Keratinocyte (primary cell): ENCODE data around the gene TMEM132A. TPM values are rescaled to one million over a fixed set of nuclear protein-coding genes. Genes with fewer than 3 reads are reported as not detected.

Experiments used
- DNase-seq: peaks from one replicate; pipeline ENCODE4 v3.0.0-alpha.2; 2011; ENCODE audit warnings: low read depth, missing footprints, low spot score
- FAIRE-seq: peaks from 2 replicates; lab custom pipeline; 2011; peaks lifted over from hg19 to GRCh38; lab: Jason Lieb, UNC
- H2AFZ ChIP-seq: 2 replicates; pipeline ENCODE4 v1.6.0; 2012; ENCODE audit warnings: low read length, control low read depth, inconsistent platforms; ENCODE audit not compliant: control insufficient read depth
- H3K27ac ChIP-seq: 2 replicates; pipeline ENCODE4 v1.5.1; 2011; ENCODE audit warnings: low read length; ENCODE audit not compliant: control insufficient read depth, insufficient read depth
- H3K27me3 ChIP-seq: 3 replicates; pipeline ENCODE4 v1.6.0; 2011; ENCODE audit warnings: low read length; ENCODE audit not compliant: control insufficient read depth, insufficient read depth; ENCODE audit errors: extremely low read depth
- H3K36me3 ChIP-seq, 2 experiments: 2 replicates in 1 of 2; 3 replicates in 1 of 2; pipeline ENCODE4 v1.5.1; 2011; ENCODE audit warnings: low read length in 2 of 2, mild to moderate bottlenecking in 1 of 2; ENCODE audit not compliant: control insufficient read depth in 2 of 2, insufficient read depth in 2 of 2; ENCODE audit errors: extremely low read depth in 1 of 2
- H3K4me1 ChIP-seq: 3 replicates; pipeline ENCODE4 v1.5.1; 2011; ENCODE audit warnings: low read length; ENCODE audit not compliant: control insufficient read depth, insufficient read depth; ENCODE audit errors: extremely low read depth
- H3K4me2 ChIP-seq: 3 replicates; pipeline ENCODE4 v1.6.0; 2011; ENCODE audit warnings: low read depth, low read length; ENCODE audit not compliant: control insufficient read depth, insufficient read depth; ENCODE audit errors: extremely low read depth
- H3K4me3 ChIP-seq, 3 experiments: fragments of 200-600 bp in 1 of 3; sonication (generic) in 1 of 3; 2 replicates in 2 of 3; 3 replicates in 1 of 3; pipeline ENCODE4 v1.5.1; 2011 to 2016; ENCODE audit warnings: low read length in 3 of 3, mild to moderate bottlenecking in 3 of 3, control low read depth in 2 of 3, inconsistent platforms in 1 of 3, low read depth in 1 of 3, mixed read lengths in 1 of 3, mixed run types in 1 of 3, moderate library complexity in 1 of 3; ENCODE audit not compliant: control insufficient read depth in 2 of 3, insufficient read depth in 2 of 3; ENCODE audit errors: extremely low read depth in 1 of 3
- H3K79me2 ChIP-seq: 2 replicates; pipeline ENCODE4 v1.6.0; 2012; ENCODE audit warnings: low read length; ENCODE audit not compliant: control insufficient read depth, insufficient read depth
- H3K9ac ChIP-seq: 3 replicates; pipeline ENCODE4 v1.6.0; 2011; ENCODE audit warnings: low read length; ENCODE audit not compliant: control insufficient read depth, insufficient read depth; ENCODE audit errors: extremely low read depth
- H3K9me1 ChIP-seq: 3 replicates; pipeline ENCODE4 v1.6.0; 2011; ENCODE audit warnings: low read length; ENCODE audit not compliant: control insufficient read depth, insufficient read depth; ENCODE audit errors: extremely low read depth
- H3K9me3 ChIP-seq: 2 replicates; pipeline ENCODE4 v1.5.1; 2012; ENCODE audit warnings: low read depth, low read length; ENCODE audit not compliant: control insufficient read depth
- H4K20me1 ChIP-seq: 3 replicates; pipeline ENCODE4 v1.6.0; 2011; ENCODE audit warnings: low read length; ENCODE audit not compliant: control insufficient read depth, insufficient read depth; ENCODE audit errors: extremely low read depth
- EZH2 ChIP-seq: IDR thresholded peaks from one replicate; pipeline ENCODE4 v1.6.1; 2012; ENCODE audit warnings: inconsistent platforms, mild to moderate bottlenecking, low read length, moderate library complexity
- dilution Hi-C: fragments of 300-500 bp; cut with MboI; formaldehyde crosslinking; loops from one replicate; pipeline ENCODE4 v1.7.0; 2020; ENCODE audit warnings: low sequenced_read_pairs; ENCODE audit not compliant: extremely low pct_ligation_motif_present
- polyA plus RNA-seq, 5 experiments: library from polyadenylated mRNA; depleted of rRNA in 3 of 5; stranded (reverse) in 3 of 5; stranded (forward) in 1 of 5; unstranded in 1 of 5; fragments of >200 nt; gene quantifications; 1 replicate in 1 of 5; 2 replicates in 3 of 5; 3 replicates in 1 of 5; pipeline versions ENCODE4 v1.2.1 to v1.2.3, GENCODE V29; 2011 to 2012; ENCODE audit warnings: missing spikeins in 2 of 5, low read depth in 1 of 5, low replicate concordance in 1 of 5
- TF ChIP-seq, protein P1 (sequence below), 3 experiments: IDR thresholded peaks in 1 of 3; conservative IDR thresholded peaks in 1 of 3; optimal IDR thresholded peaks in 1 of 3; 2 replicates in 2 of 3; 3 replicates in 1 of 3; pipeline versions ENCODE3 to v1.5.1; 2011; ENCODE audit warnings: low read length in 3 of 3, mild to moderate bottlenecking in 3 of 3, moderate library complexity in 2 of 3, control low read depth in 1 of 3, inconsistent platforms in 1 of 3; ENCODE audit not compliant: insufficient read depth in 2 of 3; ENCODE audit errors: extremely low read depth in 1 of 3

TMEM132A gene
- polyA plus RNA-seq, 1 donor (not counting 4 experiments of a cell fraction or from before 2014, with no cell fraction given), result 16.6 TPM

DNA sequence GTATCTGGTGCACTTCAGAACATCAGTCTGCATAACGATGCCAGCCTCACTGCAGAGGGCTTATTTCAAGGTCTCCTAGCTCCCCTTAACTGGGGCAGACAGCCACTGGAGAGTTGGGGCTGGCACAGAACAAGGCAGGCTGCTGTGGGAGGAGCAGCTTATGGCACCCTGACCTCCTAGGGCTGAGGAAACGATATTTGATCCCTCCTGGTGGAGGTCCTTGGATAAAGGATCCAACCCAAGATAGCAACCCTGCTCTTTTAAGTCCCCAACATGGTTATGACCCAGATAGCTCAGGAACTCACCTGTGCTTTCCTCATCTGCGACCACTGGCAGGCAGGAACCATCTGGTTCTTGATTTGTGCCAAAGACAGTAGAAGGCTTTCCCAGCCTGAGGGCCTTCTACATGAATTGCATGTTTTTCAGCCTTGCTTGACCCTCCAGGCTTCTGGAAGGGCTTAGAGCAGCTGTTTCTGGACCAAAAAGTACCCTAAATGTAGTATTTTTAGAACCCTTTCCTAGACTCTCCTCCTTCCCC lies 7.5 kb upstream of the TMEM132A start:
- no peak for TF ChIP-seq EZH2
- TF ChIP-seq, protein P1, sequence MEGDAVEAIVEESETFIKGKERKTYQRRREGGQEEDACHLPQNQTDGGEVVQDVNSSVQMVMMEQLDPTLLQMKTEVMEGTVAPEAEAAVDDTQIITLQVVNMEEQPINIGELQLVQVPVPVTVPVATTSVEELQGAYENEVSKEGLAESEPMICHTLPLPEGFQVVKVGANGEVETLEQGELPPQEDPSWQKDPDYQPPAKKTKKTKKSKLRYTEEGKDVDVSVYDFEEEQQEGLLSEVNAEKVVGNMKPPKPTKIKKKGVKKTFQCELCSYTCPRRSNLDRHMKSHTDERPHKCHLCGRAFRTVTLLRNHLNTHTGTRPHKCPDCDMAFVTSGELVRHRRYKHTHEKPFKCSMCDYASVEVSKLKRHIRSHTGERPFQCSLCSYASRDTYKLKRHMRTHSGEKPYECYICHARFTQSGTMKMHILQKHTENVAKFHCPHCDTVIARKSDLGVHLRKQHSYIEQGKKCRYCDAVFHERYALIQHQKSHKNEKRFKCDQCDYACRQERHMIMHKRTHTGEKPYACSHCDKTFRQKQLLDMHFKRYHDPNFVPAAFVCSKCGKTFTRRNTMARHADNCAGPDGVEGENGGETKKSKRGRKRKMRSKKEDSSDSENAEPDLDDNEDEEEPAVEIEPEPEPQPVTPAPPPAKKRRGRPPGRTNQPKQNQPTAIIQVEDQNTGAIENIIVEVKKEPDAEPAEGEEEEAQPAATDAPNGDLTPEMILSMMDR (optimal IDR thresholded peaks at IDR 0.05 in 1 of 3, IDR thresholded peaks at IDR 0.05 in 1 of 3, conservative IDR thresholded peaks at IDR 0.05 in 1 of 3; ENCODE audit: extremely low read depth in 1 of 3, insufficient read depth in 2 of 3, low read length in 3 of 3), result no peak
- Histone ChIP-seq H3K9ac (peak overlapping the region; percentile 19), H3K79me2 (peaks cover 38% of the 10 kb centered on the region), H3K9me1 (peaks cover 4% of the 10 kb centered on the region), H3K27me3 (no peaks in the 10 kb centered on the region), H3K27ac (peak overlapping the region; percentile 68), H4K20me1 (peaks cover 2% of the 10 kb centered on the region), H2AFZ (no peak overlapping the region), H3K4me3 (no peak overlapping the region), H3K9me3 (no peaks in the 10 kb centered on the region), H3K4me2 (peak overlapping the region; percentile 7), H3K4me1 (peaks cover 52% of the 10 kb centered on the region), H3K36me3 (peaks cover 14% of the 10 kb centered on the region in 2 experiments)
- FAIRE-seq (no peak), DNase-seq (no peak)
- dilution Hi-C loops, result no loop called here

DNA sequence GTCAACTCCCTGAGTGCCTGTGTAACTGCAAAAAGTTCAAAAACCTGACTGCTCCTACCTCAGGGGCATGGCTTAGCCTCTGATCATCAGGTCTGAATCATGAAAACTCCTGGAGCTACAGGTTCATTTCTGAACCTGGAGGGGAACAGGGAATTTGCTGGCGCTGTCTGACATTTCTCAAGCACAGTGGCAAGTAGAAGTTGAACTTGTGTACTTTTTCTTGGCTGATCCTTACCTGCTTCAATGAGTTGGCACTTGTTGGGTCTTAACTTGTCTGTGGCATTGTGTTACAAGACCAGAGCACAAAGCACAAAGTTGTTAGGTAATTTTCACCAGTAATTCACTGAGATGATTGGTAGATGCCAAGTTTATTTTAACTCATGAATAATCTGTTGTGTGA lies 7.0 kb upstream of the TMEM132A start:
- Histone ChIP-seq H3K9me1 (peaks cover 4% of the 10 kb centered on the region), H3K4me2 (peak overlapping the region; percentile 7), H3K9me3 (no peaks in the 10 kb centered on the region), H4K20me1 (peaks cover 2% of the 10 kb centered on the region), H3K9ac (no peak overlapping the region), H3K36me3 (peaks cover 15 to 17% of the 10 kb centered on the region in 2 experiments), H3K79me2 (peaks cover 38% of the 10 kb centered on the region), H3K27ac (peak overlapping the region; percentile 68), H3K4me1 (peaks cover 52% of the 10 kb centered on the region), H3K27me3 (no peaks in the 10 kb centered on the region), H2AFZ (no peak overlapping the region), H3K4me3 (no peak overlapping the region)
- dilution Hi-C loops, result no loop called here
- FAIRE-seq (peak; percentile 34), DNase-seq (peak; percentile 65)
- TF ChIP-seq, protein P1 (optimal IDR thresholded peaks at IDR 0.05 in 1 of 3, IDR thresholded peaks at IDR 0.05 in 1 of 3, conservative IDR thresholded peaks at IDR 0.05 in 1 of 3; ENCODE audit: extremely low read depth in 1 of 3, insufficient read depth in 2 of 3, low read length in 3 of 3), result no peak
- TF ChIP-seq EZH2, result no peak
